Peyer's patch (tissue), 4 donors: ENCODE results near the gene HNRNPM. TPM values are rescaled to one million over a fixed set of nuclear protein-coding genes. Genes with fewer than 3 reads are reported as not detected.

Source experiments
- DNase-seq, 3 donors: peaks; one replicate each; pipeline ENCODE4 v3.0.0-alpha.2; 2017 to 2019
- H3K27ac ChIP-seq, 4 donors: fragments of 200-600 bp; sonication (generic); one replicate each; pipeline ENCODE4 v1.5.1; 2016 to 2019
- H3K27me3 ChIP-seq, 2 donors: fragments of 200-600 bp; sonication (generic); one replicate each; pipeline ENCODE4 v1.5.1; 2019
- H3K36me3 ChIP-seq, 3 donors: fragments of 200-600 bp; sonication (generic); one replicate each; pipeline ENCODE4 v1.5.1; 2016 to 2019
- H3K4me1 ChIP-seq, 4 donors: fragments of 200-600 bp; sonication (generic); one replicate each; pipeline ENCODE4 v1.5.1; 2016 to 2019
- H3K4me3 ChIP-seq, 4 donors: fragments of 200-600 bp; sonication (generic); 1 replicate in 3 of 4; 2 replicates in 1 of 4; pipeline ENCODE4 v1.5.1; 2016 to 2019; ENCODE audit warnings: mild to moderate bottlenecking in 1 of 4
- H3K9me3 ChIP-seq, 4 donors: fragments of 200-600 bp; sonication (generic); one replicate each; pipeline ENCODE4 v1.5.1; 2016 to 2019; ENCODE audit warnings: mild to moderate bottlenecking in 1 of 4
- POLR2A ChIP-seq, 2 donors: fragments of 450-650 bp; IDR thresholded peaks; one replicate each; pipeline ENCODE4 v1.5.1; 2017; ENCODE audit warnings: antibody characterized with exemption in 2 of 2, mild to moderate bottlenecking in 2 of 2, moderate library complexity in 2 of 2
- total RNA-seq, 4 donors: library from RNA; depleted of rRNA; stranded (reverse); fragments of >200 nt; gene quantifications; one replicate each; pipeline ENCODE4 v1.1.0, GENCODE V29; 2016
- TF ChIP-seq, protein P1 (sequence below), 6 experiments: fragments of 450-650 bp in 4 of 6; fragments of 200-600 bp in 2 of 6; sonication (generic) in 1 of 6; IDR thresholded peaks; one replicate each; pipeline ENCODE4 v1.5.1; 2017 to 2019; ENCODE audit warnings: antibody characterized with exemption in 6 of 6, mild to moderate bottlenecking in 3 of 6, moderate library complexity in 1 of 6

Gene HNRNPM
- total RNA-seq, 4 donors from 2014 or later: 108 to 128 (median 116) TPM

DNA sequence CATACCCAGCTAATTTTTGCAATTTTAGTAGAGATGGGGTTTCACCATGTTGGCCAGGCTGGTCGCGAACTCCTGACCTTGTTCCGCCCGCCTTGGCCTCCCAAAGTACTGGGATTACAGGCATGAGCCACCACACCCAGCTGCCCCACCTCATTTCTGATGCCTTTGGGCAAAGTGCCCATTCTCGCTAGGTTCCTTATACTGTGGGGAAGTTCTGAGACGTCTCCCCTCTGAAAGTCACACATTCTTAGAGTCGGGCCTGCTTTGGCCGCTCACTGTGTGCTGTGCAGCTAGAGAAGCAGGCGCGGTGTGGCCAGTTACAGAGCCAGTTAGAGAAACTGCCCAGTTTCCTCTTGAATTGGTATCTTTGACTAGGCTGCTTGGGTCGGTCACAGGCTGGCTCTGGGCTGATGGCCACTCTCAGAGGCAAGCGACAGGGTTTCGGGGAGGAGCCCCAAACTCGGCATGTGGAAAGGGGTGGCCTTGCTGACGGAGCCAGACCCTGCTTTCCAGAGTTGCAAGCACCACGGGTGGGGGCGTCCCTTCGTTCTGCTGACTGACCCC is 39.6 kb downstream of the HNRNPM start:
- H3K4me1 ChIP-seq: peaks cover 0 to 9% (median 4%) of the 10 kb centered on the region in 4 donors
- TF ChIP-seq, protein P1, sequence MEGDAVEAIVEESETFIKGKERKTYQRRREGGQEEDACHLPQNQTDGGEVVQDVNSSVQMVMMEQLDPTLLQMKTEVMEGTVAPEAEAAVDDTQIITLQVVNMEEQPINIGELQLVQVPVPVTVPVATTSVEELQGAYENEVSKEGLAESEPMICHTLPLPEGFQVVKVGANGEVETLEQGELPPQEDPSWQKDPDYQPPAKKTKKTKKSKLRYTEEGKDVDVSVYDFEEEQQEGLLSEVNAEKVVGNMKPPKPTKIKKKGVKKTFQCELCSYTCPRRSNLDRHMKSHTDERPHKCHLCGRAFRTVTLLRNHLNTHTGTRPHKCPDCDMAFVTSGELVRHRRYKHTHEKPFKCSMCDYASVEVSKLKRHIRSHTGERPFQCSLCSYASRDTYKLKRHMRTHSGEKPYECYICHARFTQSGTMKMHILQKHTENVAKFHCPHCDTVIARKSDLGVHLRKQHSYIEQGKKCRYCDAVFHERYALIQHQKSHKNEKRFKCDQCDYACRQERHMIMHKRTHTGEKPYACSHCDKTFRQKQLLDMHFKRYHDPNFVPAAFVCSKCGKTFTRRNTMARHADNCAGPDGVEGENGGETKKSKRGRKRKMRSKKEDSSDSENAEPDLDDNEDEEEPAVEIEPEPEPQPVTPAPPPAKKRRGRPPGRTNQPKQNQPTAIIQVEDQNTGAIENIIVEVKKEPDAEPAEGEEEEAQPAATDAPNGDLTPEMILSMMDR (IDR thresholded peaks at IDR 0.05): no peak
- TF ChIP-seq POLR2A (IDR thresholded peaks at IDR 0.05): no peak
- no peak overlapping the region for H3K4me3 ChIP-seq
- no peaks in the 10 kb centered on the region for H3K9me3 ChIP-seq
- no peak overlapping the region for H3K27ac ChIP-seq
- peaks cover 0 to 92% (median 0%) of the 10 kb centered on the region in 3 donors for H3K36me3 ChIP-seq
- no peaks in the 10 kb centered on the region for H3K27me3 ChIP-seq
- DNase-seq: peak in 2 of 3 donors; percentile 39 to 66

DNA sequence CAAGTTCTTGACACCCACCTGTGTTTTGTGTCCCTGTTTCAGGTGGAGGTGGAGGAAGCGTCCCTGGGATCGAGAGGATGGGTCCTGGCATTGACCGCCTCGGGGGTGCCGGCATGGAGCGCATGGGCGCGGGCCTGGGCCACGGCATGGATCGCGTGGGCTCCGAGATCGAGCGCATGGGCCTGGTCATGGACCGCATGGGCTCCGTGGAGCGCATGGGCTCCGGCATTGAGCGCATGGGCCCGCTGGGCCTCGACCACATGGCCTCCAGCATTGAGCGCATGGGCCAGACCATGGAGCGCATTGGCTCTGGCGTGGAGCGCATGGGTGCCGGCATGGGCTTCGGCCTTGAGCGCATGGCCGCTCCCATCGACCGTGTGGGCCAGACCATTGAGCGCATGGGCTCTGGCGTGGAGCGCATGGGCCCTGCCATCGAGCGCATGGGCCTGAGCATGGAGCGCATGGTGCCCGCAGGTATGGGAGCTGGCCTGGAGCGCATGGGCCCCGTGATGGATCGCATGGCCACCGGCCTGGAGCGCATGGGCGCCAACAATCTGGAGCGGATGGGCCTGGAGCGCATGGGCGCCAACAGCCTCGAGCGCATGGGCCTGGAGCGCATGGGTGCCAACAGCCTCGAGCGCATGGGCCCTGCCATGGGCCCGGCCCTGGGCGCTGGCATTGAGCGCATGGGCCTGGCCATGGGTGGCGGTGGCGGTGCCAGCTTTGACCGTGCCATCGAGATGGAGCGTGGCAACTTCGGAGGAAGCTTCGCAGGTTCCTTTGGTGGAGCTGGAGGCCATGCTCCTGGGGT is 41.0 kb downstream of the HNRNPM start:
- no peak overlapping the region for H3K4me3 ChIP-seq
- H3K27ac ChIP-seq: no peak overlapping the region
- no peaks in the 10 kb centered on the region for H3K27me3 ChIP-seq
- H3K36me3 ChIP-seq: peaks cover 0 to 91% (median 0%) of the 10 kb centered on the region in 3 donors
- peak in 1 of 3 donors; percentile 44 for DNase-seq
- no peak for TF ChIP-seq POLR2A (IDR thresholded peaks at IDR 0.05)
- TF ChIP-seq, protein P1 (IDR thresholded peaks at IDR 0.05): no peak
- H3K4me1 ChIP-seq: peaks cover 0 to 9% (median 4%) of the 10 kb centered on the region in 4 donors
- H3K9me3 ChIP-seq: no peaks in the 10 kb centered on the region

DNA sequence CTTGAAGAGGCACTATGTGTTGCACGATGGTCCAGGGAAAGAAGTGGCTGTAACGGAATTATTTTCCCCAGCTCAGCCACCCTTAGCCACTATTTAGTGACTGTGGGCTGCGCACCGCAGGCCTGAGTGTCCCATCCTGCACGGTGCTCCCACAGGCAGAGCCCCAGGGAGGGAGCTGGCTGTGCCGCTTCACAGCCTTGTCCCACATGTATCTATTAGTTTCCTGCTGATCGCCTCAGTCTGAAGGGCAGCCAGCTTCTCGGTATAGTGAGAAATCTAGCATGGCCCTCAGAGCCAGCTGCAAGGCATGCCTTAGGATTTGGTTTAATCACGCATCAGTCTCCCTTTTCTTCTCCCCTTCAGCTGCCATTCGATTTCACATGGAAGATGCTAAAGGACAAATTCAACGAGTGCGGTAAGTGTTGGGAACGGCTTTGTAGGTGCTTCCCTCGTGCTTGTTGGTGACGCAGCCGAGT is 41.9 kb downstream of the HNRNPM start:
- Histone ChIP-seq H3K27me3 (no peaks in the 10 kb centered on the region), H3K36me3 (peaks cover 0 to 83% (median 0%) of the 10 kb centered on the region in 3 donors), H3K27ac (peak overlapping the region in 2 of 4 donors; percentile 18 to 56), H3K4me1 (peaks cover 0 to 9% (median 4%) of the 10 kb centered on the region in 4 donors), H3K4me3 (no peak overlapping the region), H3K9me3 (no peaks in the 10 kb centered on the region)
- no peak for DNase-seq
- TF ChIP-seq, protein P1 (IDR thresholded peaks at IDR 0.05): no peak
- no peak for TF ChIP-seq POLR2A (IDR thresholded peaks at IDR 0.05)

DNA sequence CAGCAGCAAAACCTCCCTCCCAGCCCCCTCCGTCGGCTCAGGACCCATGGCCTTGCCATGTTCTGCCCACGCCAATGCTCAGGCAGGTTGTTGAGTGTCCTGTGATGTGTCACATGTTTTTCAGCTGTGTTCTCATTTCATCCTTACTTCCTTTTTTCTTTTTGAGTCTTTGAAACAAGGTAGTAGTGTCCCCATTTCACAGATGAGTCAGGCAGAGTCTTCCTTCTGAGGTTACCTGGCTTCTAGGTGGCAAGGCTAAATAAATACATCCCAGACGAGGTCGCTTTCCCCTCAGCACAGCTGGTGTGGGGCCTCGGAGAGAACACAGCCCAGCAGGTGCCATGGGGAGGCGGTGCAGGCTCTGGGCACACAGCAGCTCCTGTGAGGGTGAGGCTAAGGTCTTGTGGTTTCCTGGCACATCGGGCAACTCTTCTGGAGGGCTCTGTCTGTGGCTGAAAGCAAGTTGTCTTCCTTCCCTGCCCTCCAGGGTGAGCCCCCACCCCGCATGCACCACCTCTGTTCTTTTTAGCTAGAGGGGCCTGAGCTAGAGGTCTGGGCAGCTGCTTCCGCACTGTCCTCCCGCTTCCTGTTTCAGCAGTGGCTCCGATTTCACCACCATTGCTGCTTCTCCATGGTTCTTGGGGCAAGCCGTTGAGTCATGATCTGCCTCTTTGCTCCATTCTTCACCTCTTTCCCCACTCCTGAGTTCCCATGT is 42.5 kb downstream of the HNRNPM start:
- TF ChIP-seq, protein P1 (IDR thresholded peaks at IDR 0.05): no peak
- no peak for TF ChIP-seq POLR2A (IDR thresholded peaks at IDR 0.05)
- Histone ChIP-seq H3K4me3 (no peak overlapping the region), H3K4me1 (peaks cover 0 to 9% (median 4%) of the 10 kb centered on the region in 4 donors), H3K9me3 (no peaks in the 10 kb centered on the region), H3K27me3 (no peaks in the 10 kb centered on the region), H3K36me3 (peaks cover 0 to 77% (median 0%) of the 10 kb centered on the region in 3 donors), H3K27ac (peak overlapping the region in 3 of 4 donors; percentile 18 to 56 (median 55))
- peak in 2 of 3 donors; percentile 62 to 66 for DNase-seq

DNA sequence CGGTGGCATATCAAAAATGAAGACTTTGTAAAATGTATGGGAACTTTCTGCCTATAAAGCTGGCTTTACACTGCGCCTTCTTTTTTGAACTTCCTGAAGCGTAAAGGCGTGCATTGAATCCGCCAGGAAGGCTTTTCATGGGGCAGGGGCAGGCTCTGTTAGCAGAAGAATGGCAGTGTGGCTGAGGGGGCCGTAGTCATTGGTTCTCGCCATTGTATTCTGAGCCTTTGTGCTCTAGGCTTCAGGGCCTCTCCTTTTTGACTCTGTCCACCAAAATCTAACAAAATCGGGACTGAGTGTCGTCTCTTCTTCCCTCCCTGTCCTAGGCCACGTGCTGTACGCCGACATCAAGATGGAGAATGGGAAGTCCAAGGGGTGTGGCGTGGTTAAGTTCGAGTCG is 43.6 kb downstream of the HNRNPM start:
- no peak for DNase-seq
- H3K4me1 ChIP-seq: peaks cover 0 to 9% (median 4%) of the 10 kb centered on the region in 4 donors
- no peak for TF ChIP-seq POLR2A (IDR thresholded peaks at IDR 0.05)
- TF ChIP-seq, protein P1 (IDR thresholded peaks at IDR 0.05): no peak
- no peaks in the 10 kb centered on the region for H3K9me3 ChIP-seq
- H3K27ac ChIP-seq: peak overlapping the region in 2 of 4 donors; percentile 55 to 56
- peaks cover 0 to 66% (median 0%) of the 10 kb centered on the region in 3 donors for H3K36me3 ChIP-seq
- no peaks in the 10 kb centered on the region for H3K27me3 ChIP-seq
- no peak overlapping the region for H3K4me3 ChIP-seq
